HL-60 (cell line): Measurements from ENCODE around the gene KCTD4.

Experiments
- DNase-seq, 2 experiments: peaks; one replicate each; pipeline ENCODE4 v3.0.0-alpha.2; 2010 to 2020; ENCODE audit warnings: low read depth in 1 of 2, low spot score in 1 of 2
- H3K27ac ChIP-seq: fragments of 250-450 bp; sonication (Bioruptor Pico); replicated peaks from 2 replicates; pipeline ENCODE4 v1.5.1; 2020; ENCODE audit warnings: mild to moderate bottlenecking, moderate library complexity
- H3K27me3 ChIP-seq: fragments of 250-450 bp; sonication (Bioruptor Pico); 2 replicates; pipeline ENCODE4 v1.5.1; 2021; ENCODE audit warnings: mild to moderate bottlenecking, moderate library complexity; ENCODE audit not compliant: insufficient read depth, poor library complexity, severe bottlenecking
- H3K4me3 ChIP-seq: replicated peaks from 2 replicates; pipeline ENCODE4 v1.5.1; 2011; ENCODE audit warnings: mild to moderate bottlenecking, control low read depth, low read length; ENCODE audit not compliant: insufficient read depth
- CTCF ChIP-seq: IDR thresholded peaks from one replicate; pipeline ENCODE4 v1.5.1; 2011; ENCODE audit warnings: low read length, control low read depth, inconsistent platforms; ENCODE audit not compliant: insufficient read depth
- GABPA ChIP-seq: IDR thresholded peaks from 2 replicates; pipeline ENCODE4 v1.6.1; 2012; ENCODE audit warnings: low read depth
- POLR2AphosphoS5 ChIP-seq: IDR thresholded peaks from 2 replicates; pipeline ENCODE4 v1.6.1; 2012; ENCODE audit warnings: low read depth
- REST ChIP-seq: IDR thresholded peaks from 2 replicates; pipeline ENCODE4 v1.6.1; 2012; ENCODE audit warnings: low read depth; ENCODE audit not compliant: insufficient replicate concordance
- SPI1 ChIP-seq: IDR thresholded peaks from 2 replicates; pipeline ENCODE4 v1.6.1; 2012; ENCODE audit warnings: low read depth, mild to moderate bottlenecking, borderline replicate concordance

KCTD4 gene

GRCh38 chr13:45231305-45231704 is 30.5 kb upstream of the KCTD4 start:
- Histone ChIP-seq H3K27me3 (no peaks in the 10 kb centered on the region), H3K27ac (no peak overlapping the region), H3K4me3 (no peak overlapping the region)
- TF ChIP-seq SPI1 (no peak), REST (no peak), CTCF (no peak), GABPA (no peak), POLR2AphosphoS5 (no peak)
- DNase-seq: no peak

GRCh38 chr13:45229172-45229571 is 28.3 kb upstream of the KCTD4 start:
- Histone ChIP-seq H3K27ac (no peak overlapping the region), H3K27me3 (no peaks in the 10 kb centered on the region), H3K4me3 (no peak overlapping the region)
- no peak for DNase-seq
- no peak for TF ChIP-seq CTCF

GRCh38 chr13:45228002-45228401 is 27.2 kb upstream of the KCTD4 start:
- H3K27me3 ChIP-seq: no peaks in the 10 kb centered on the region
- H3K4me3 ChIP-seq: no peak overlapping the region
- TF ChIP-seq CTCF (no peak), SPI1 (no peak), POLR2AphosphoS5 (no peak), GABPA (no peak), REST (no peak)
- H3K27ac ChIP-seq: no peak overlapping the region
- no peak for DNase-seq

GRCh38 chr13:45226024-45226423 is 25.2 kb upstream of the KCTD4 start:
- Histone ChIP-seq H3K27ac (no peak overlapping the region), H3K27me3 (no peaks in the 10 kb centered on the region), H3K4me3 (no peak overlapping the region)
- TF ChIP-seq POLR2AphosphoS5 (no peak), REST (no peak), CTCF (no peak), SPI1 (no peak), GABPA (no peak)
- DNase-seq: no peak
